ENCODE data around the gene SH3TC2. TPM values are rescaled to one million over a fixed set of nuclear protein-coding genes. Genes with fewer than 3 reads are reported as not detected.
A peak's percentile ranks its signal among the peaks of the same experiment; 100 is the strongest.

Gene SH3TC2
- total and polyA plus RNA-seq, 10 of the 15 experiments (the other 5 are each of a cell fraction or from before 2014, with no cell fraction given): not detected

DNA sequence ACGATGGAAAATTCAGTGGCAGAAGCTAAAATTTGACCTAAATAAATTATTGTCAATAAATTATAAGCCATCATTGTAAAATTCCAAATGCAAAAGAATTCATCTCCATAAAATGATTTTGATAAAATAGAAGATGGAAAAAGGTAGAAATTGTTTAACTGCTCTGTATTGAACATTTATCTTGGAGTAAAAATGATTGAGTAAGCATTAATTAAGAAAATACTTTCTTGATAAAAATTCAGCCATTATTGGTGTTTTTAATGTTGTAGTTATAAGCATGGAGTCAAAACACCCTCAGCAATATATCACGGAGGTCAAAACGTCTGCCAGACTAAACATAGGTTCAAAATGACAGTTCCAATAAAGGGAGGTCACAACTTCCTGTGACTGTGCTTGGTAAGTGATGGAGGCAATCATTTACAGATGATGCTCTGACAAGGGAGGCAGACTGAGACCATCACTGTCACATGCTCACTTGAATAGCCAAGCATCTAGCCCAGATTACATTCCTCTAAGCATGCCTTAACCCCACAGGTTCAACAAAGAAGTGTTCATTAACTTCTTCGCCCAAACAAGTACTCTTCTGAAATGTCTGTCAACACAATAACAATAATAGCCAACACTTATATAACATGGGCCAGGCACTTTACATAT lies 69.5 kb downstream of the SH3TC2 start:
- H3K27ac ChIP-seq (ENCODE audit: control insufficient read depth, insufficient read depth): no peak overlapping the region
- ChIA-PET POLR2A (no interaction called here), CTCF (interaction anchor here (0.6 to 10.9 kb wide), 6 partner anchors 35 to 261 kb away, joined by 3 to 105 read pairs (median 4); no protein-coding TSS in a partner anchor), RAD21 (ENCODE audit: unreplicated experiment) (no interaction called here), SMC1A (ENCODE audit: uncharacterized antibody, unreplicated experiment) (interaction anchor here (1.0 to 2.1 kb wide), 4 partner anchors 36 to 261 kb away, joined by 3 to 5 read pairs (median 4); no protein-coding TSS in a partner anchor)
- no peak overlapping the region for H2AFZ ChIP-seq (ENCODE audit: control insufficient read depth, low read depth, low read length)
- H3K9ac ChIP-seq (ENCODE audit: control insufficient read depth, insufficient read depth, low read length): no peak overlapping the region
- H3K36me3 ChIP-seq (ENCODE audit: control insufficient read depth in 2 of 2, insufficient read depth in 2 of 2, low read length in 1 of 2): no peaks in the 10 kb centered on the region
- no peak for DNase-seq (ENCODE audit: low read depth, low spot score)
- peak; percentile 44 for FAIRE-seq
- H3K79me2 ChIP-seq (ENCODE audit: control insufficient read depth, insufficient read depth, low read length): no peaks in the 10 kb centered on the region
- TF ChIP-seq FOXK2 (IDR thresholded peaks at IDR 0.05) (no peak), WRNIP1 (IDR thresholded peaks at IDR 0.05; ENCODE audit: borderline replicate concordance, low read depth, low read length) (no peak), RCOR1 (conservative IDR thresholded peaks at IDR 0.05; ENCODE audit: low read depth, low read length) (no peak)
- in situ Hi-C loops (cut with MboI): no loop called here
- H3K4me2 ChIP-seq (ENCODE audit: control insufficient read depth, insufficient read depth): no peak overlapping the region
- H3K27me3 ChIP-seq (replicated peaks in 1 of 2; ENCODE audit: control insufficient read depth in 2 of 2, insufficient read depth in 2 of 2, low read length in 1 of 2): no peaks in the 10 kb centered on the region; a peak in 2 of 4 replicates
- no peaks in the 10 kb centered on the region for H3K4me1 ChIP-seq (ENCODE audit: control insufficient read depth, insufficient read depth, low read length)
- WGBS (ENCODE audit: insufficient coverage, insufficient replicate concordance, low lambda C conversion rate, missing lambda C conversion rate): 18% methylated on average over 4 of the region's 4 CpGs
- no peak overlapping the region for H3K4me3 ChIP-seq
- intact Hi-C loops (cut with micrococcal nuclease; ENCODE audit: unreplicated experiment): no loop called here
- no peaks in the 10 kb centered on the region for H3K9me3 ChIP-seq (replicated peaks; ENCODE audit: control insufficient read depth, insufficient read depth, low read length)
- H4K20me1 ChIP-seq (ENCODE audit: control insufficient read depth, insufficient read depth): no peaks in the 10 kb centered on the region
- BruUV-seq (replicated peaks): no TSS peak
- ATAC-seq: no peak

DNA sequence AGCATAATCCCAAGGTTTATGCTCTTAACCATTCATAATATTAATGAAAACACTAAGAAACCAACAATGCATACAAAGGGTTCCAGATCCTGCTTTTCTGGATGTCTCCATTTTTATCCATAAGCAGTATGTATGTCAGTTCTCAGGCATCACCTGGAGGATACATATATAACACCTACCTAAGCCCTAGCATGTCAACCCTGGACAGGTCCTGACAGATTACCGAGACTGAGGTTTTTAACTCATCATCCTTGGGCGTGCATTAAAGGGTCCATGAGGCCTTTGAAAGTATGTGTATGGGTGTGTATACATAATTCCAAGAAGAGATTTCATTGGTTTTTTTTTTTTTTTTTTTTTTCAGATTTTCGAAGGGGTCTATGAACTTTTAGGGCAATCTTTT lies 70.6 kb downstream of the SH3TC2 start:
- DNase-seq (ENCODE audit: low read depth, low spot score): no peak
- H3K27me3 ChIP-seq (replicated peaks in 1 of 2; ENCODE audit: control insufficient read depth in 2 of 2, insufficient read depth in 2 of 2, low read length in 1 of 2): no peaks in the 10 kb centered on the region; a peak in 2 of 4 replicates
- no peak overlapping the region for H2AFZ ChIP-seq (ENCODE audit: control insufficient read depth, low read depth, low read length)
- no peaks in the 10 kb centered on the region for H3K9me3 ChIP-seq (replicated peaks; ENCODE audit: control insufficient read depth, insufficient read depth, low read length)
- FAIRE-seq: no peak
- in situ Hi-C loops (cut with MboI) (no loop called here), intact Hi-C loops (cut with micrococcal nuclease; ENCODE audit: unreplicated experiment) (no loop called here)
- no TSS peak for BruUV-seq (replicated peaks)
- TF ChIP-seq TARDBP (IDR thresholded peaks at IDR 0.05; ENCODE audit: borderline replicate concordance) (no peak), YBX1 (IDR thresholded peaks at IDR 0.05) (no peak), STAT1 (conservative IDR thresholded peaks at IDR 0.05) (no peak), ETV6 (conservative IDR thresholded peaks at IDR 0.05 in 1 of 2, IDR thresholded peaks at IDR 0.05 in 1 of 2; ENCODE audit: borderline replicate concordance in 1 of 2, low read depth in 1 of 2) (no peak)
- TF ChIP-seq, protein P1, sequence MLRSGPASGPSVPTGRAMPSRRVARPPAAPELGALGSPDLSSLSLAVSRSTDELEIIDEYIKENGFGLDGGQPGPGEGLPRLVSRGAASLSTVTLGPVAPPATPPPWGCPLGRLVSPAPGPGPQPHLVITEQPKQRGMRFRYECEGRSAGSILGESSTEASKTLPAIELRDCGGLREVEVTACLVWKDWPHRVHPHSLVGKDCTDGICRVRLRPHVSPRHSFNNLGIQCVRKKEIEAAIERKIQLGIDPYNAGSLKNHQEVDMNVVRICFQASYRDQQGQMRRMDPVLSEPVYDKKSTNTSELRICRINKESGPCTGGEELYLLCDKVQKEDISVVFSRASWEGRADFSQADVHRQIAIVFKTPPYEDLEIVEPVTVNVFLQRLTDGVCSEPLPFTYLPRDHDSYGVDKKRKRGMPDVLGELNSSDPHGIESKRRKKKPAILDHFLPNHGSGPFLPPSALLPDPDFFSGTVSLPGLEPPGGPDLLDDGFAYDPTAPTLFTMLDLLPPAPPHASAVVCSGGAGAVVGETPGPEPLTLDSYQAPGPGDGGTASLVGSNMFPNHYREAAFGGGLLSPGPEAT (IDR thresholded peaks at IDR 0.05; ENCODE audit: low read depth): no peak
- ChIA-PET SMC1A (ENCODE audit: uncharacterized antibody, unreplicated experiment) (interaction anchor here (1.0 to 2.1 kb wide), 4 partner anchors 40 to 260 kb away, joined by 3 to 5 read pairs (median 4); no protein-coding TSS in a partner anchor), CTCF (interaction anchor here (1.0 to 1.6 kb wide), 3 partner anchors 44 to 251 kb away, joined by 3 to 7 read pairs (median 3); no protein-coding TSS in a partner anchor), POLR2A (no interaction called here), RAD21 (ENCODE audit: unreplicated experiment) (no interaction called here)
- H3K79me2 ChIP-seq (ENCODE audit: control insufficient read depth, insufficient read depth, low read length): no peaks in the 10 kb centered on the region
- WGBS (ENCODE audit: insufficient coverage, insufficient replicate concordance, low lambda C conversion rate, missing lambda C conversion rate): 10% methylated on average over 2 of the region's 3 CpGs
- ATAC-seq: no peak
- no peaks in the 10 kb centered on the region for H3K4me1 ChIP-seq (ENCODE audit: control insufficient read depth, insufficient read depth, low read length)
- no peak overlapping the region for H3K9ac ChIP-seq (ENCODE audit: control insufficient read depth, insufficient read depth, low read length)
- H3K4me3 ChIP-seq: no peak overlapping the region
- H3K4me2 ChIP-seq (ENCODE audit: control insufficient read depth, insufficient read depth): no peak overlapping the region
- H3K27ac ChIP-seq (ENCODE audit: control insufficient read depth, insufficient read depth): no peak overlapping the region
- H3K36me3 ChIP-seq (ENCODE audit: control insufficient read depth in 2 of 2, insufficient read depth in 2 of 2, low read length in 1 of 2): no peaks in the 10 kb centered on the region
- H4K20me1 ChIP-seq (ENCODE audit: control insufficient read depth, insufficient read depth): no peaks in the 10 kb centered on the region

Data from GM12878 (cell line).